Activated T-cell treated with anti-CD3 and anti-CD28 coated beads for 1 hour (primary cell): Measurements from ENCODE around the gene HOXD10.

Experiments
- DNase-seq: peaks from one replicate; pipeline ENCODE4 v3.0.0-alpha.2; 2020; ENCODE audit warnings: low read depth

HOXD10 gene

GRCh38 chr2:176164611-176165369 lies 48.2 kb downstream of the HOXD10 start:
- DNase-seq = no peak

- DNase-seq = no peak
These were observed 48.9 kb downstream of the HOXD10 start for GRCh38 chr2:176165370-176166050.

DNA sequence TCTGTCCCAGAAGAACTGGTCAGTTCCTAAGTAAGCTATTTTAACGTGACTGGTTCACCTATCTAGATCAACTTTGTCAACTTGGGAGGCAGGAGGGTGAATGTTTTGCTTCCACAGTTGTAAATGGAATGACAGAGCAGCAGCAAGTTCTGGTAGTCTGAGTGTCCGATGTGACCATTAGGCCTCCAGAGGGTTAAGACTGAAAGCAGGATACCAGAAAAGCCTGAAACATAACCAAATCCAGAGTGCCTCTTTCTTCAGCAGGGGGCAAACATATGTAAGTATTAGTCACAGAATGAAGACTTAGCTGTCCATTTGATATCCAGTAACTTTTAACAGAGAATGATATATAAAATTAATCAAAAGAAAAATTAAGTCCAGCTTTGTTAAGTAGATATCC lies 49.7 kb downstream of the HOXD10 start:
- DNase-seq = no peak

- DNase-seq = no peak
These were observed 50.8 kb downstream of the HOXD10 start for GRCh38 chr2:176167398-176167797.

GRCh38 chr2:176169181-176169580 lies 52.6 kb downstream of the HOXD10 start:
- DNase-seq = no peak
